SJCRH30 (cell line): ENCODE measurements around the gene UNC80. TPM values are rescaled to one million over a fixed set of nuclear protein-coding genes. Genes with fewer than 3 reads are reported as not detected.

Experiments used
- DNase-seq, 2 experiments: peaks; one replicate each; pipeline ENCODE4 v3.0.0-alpha.2; 2015 to 2020
- H3K27ac ChIP-seq: fragments of 250-450 bp; sonication (Bioruptor Pico); 2 replicates; pipeline ENCODE4 v1.5.1; 2020; ENCODE audit warnings: mild to moderate bottlenecking, moderate library complexity
- H3K27me3 ChIP-seq: fragments of 250-450 bp; sonication (Bioruptor Pico); 2 replicates; pipeline ENCODE4 v1.5.1; 2020; ENCODE audit warnings: mild to moderate bottlenecking, moderate library complexity
- H3K36me3 ChIP-seq: fragments of 250-450 bp; sonication (Bioruptor Pico); 2 replicates; pipeline ENCODE4 v1.5.1; 2020; ENCODE audit warnings: mild to moderate bottlenecking, moderate library complexity
- H3K4me1 ChIP-seq: fragments of 250-450 bp; sonication (Bioruptor Pico); 2 replicates; pipeline ENCODE4 v1.5.1; 2020; ENCODE audit warnings: mild to moderate bottlenecking, moderate library complexity
- H3K4me3 ChIP-seq: fragments of 250-450 bp; sonication (Bioruptor Pico); 2 replicates; pipeline ENCODE4 v1.5.1; 2020; ENCODE audit warnings: mild to moderate bottlenecking, moderate library complexity
- H3K9me3 ChIP-seq: fragments of 250-450 bp; sonication (Bioruptor Pico); replicated peaks from 2 replicates; pipeline ENCODE4 v1.5.1; 2020; ENCODE audit warnings: mild to moderate bottlenecking, moderate library complexity
- total RNA-seq: library from RNA; depleted of rRNA; stranded (reverse); fragments of >200 nt; shearing (Covaris generic); gene quantifications from 2 replicates; pipeline ENCODE4 v1.2.3, GENCODE V29; 2014

Gene UNC80
- total RNA-seq, 1 experiment from 2014 or later: 6.0 TPM

- H3K9me3 ChIP-seq: no peaks in the 10 kb centered on the region
- no peaks in the 10 kb centered on the region for H3K27me3 ChIP-seq
- H3K4me1 ChIP-seq: no peaks in the 10 kb centered on the region
- H3K27ac ChIP-seq: no peak overlapping the region
- no peaks in the 10 kb centered on the region for H3K36me3 ChIP-seq
- DNase-seq: no peak
- no peak overlapping the region for H3K4me3 ChIP-seq
These were observed 214.2 kb downstream of the UNC80 start for GRCh38 chr2:209985874-209986273.

GRCh38 chr2:209986415-209986814, 214.8 kb downstream of the UNC80 start:
- no peaks in the 10 kb centered on the region for H3K9me3 ChIP-seq
- no peaks in the 10 kb centered on the region for H3K4me1 ChIP-seq
- no peak overlapping the region for H3K27ac ChIP-seq
- no peak for DNase-seq
- H3K27me3 ChIP-seq: no peaks in the 10 kb centered on the region
- no peak overlapping the region for H3K4me3 ChIP-seq
- no peaks in the 10 kb centered on the region for H3K36me3 ChIP-seq

GRCh38 chr2:209988010-209988409, 216.4 kb downstream of the UNC80 start:
- H3K4me3 ChIP-seq: no peak overlapping the region
- no peaks in the 10 kb centered on the region for H3K9me3 ChIP-seq
- no peaks in the 10 kb centered on the region for H3K36me3 ChIP-seq
- H3K27me3 ChIP-seq: no peaks in the 10 kb centered on the region
- H3K4me1 ChIP-seq: no peaks in the 10 kb centered on the region
- H3K27ac ChIP-seq: no peak overlapping the region
- DNase-seq: no peak

GRCh38 chr2:209990838-209991237, 219.2 kb downstream of the UNC80 start:
- Histone ChIP-seq H3K9me3 (no peaks in the 10 kb centered on the region), H3K4me3 (no peak overlapping the region), H3K4me1 (no peaks in the 10 kb centered on the region), H3K27me3 (no peaks in the 10 kb centered on the region), H3K36me3 (no peaks in the 10 kb centered on the region), H3K27ac (no peak overlapping the region)
- DNase-seq: no peak

GRCh38 chr2:209993968-209994367, 222.3 kb downstream of the UNC80 start:
- no peaks in the 10 kb centered on the region for H3K4me1 ChIP-seq
- no peak for DNase-seq
- no peaks in the 10 kb centered on the region for H3K9me3 ChIP-seq
- no peak overlapping the region for H3K27ac ChIP-seq
- no peaks in the 10 kb centered on the region for H3K36me3 ChIP-seq
- no peaks in the 10 kb centered on the region for H3K27me3 ChIP-seq
- H3K4me3 ChIP-seq: no peak overlapping the region

- no peak overlapping the region for H3K4me3 ChIP-seq
- no peaks in the 10 kb centered on the region for H3K9me3 ChIP-seq
- H3K27ac ChIP-seq: no peak overlapping the region
- H3K36me3 ChIP-seq: no peaks in the 10 kb centered on the region
- H3K4me1 ChIP-seq: peaks cover 2% of the 10 kb centered on the region; the same call in 1 of the 2 replicates
- H3K27me3 ChIP-seq: no peaks in the 10 kb centered on the region
- DNase-seq: no peak
These were observed 227.0 kb downstream of the UNC80 start for GRCh38 chr2:209998596-209998995.

- peaks cover 6% of the 10 kb centered on the region for H3K4me1 ChIP-seq
- H3K9me3 ChIP-seq: no peaks in the 10 kb centered on the region
- DNase-seq: no peak
- H3K27ac ChIP-seq: no peak overlapping the region
- no peaks in the 10 kb centered on the region for H3K27me3 ChIP-seq
- H3K4me3 ChIP-seq: no peak overlapping the region
- no peaks in the 10 kb centered on the region for H3K36me3 ChIP-seq
These were observed 229.1 kb downstream of the UNC80 start for GRCh38 chr2:210000464-210001324.

GRCh38 chr2:210002158-210003157, 230.8 kb downstream of the UNC80 start, which contains the start of gene RPE:
TSS of gene RPE (plus strand) at chr2:210002638. CDS start at chr2:210002662, 24 bp downstream.
- peak within 1 kb of the TSS; percentile 68 for H3K27ac ChIP-seq
- no peaks in the 10 kb centered on the region for H3K27me3 ChIP-seq
- H3K4me3 ChIP-seq: peak within 1 kb of the TSS; percentile 89
- no peaks in the 10 kb centered on the region for H3K9me3 ChIP-seq
- H3K36me3 ChIP-seq: no peaks in the 10 kb centered on the region; the same call in none of the 2 replicates
- H3K4me1 ChIP-seq: peaks cover 6% of the 10 kb centered on the region
- peak; percentile 96 to 98 for DNase-seq

GRCh38 chr2:210003359-210003758, 231.7 kb downstream of the UNC80 start:
- peaks cover 6% of the 10 kb centered on the region for H3K4me1 ChIP-seq
- H3K27me3 ChIP-seq: no peaks in the 10 kb centered on the region
- no peak overlapping the region for H3K27ac ChIP-seq
- peak overlapping the region; percentile 89 for H3K4me3 ChIP-seq
- H3K9me3 ChIP-seq: no peaks in the 10 kb centered on the region
- no peaks in the 10 kb centered on the region; the same call in none of the 2 replicates for H3K36me3 ChIP-seq
- no peak for DNase-seq

- Histone ChIP-seq H3K4me1 (peaks cover 6% of the 10 kb centered on the region), H3K36me3 (peaks cover 10% of the 10 kb centered on the region), H3K4me3 (no peak overlapping the region), H3K9me3 (no peaks in the 10 kb centered on the region), H3K27me3 (no peaks in the 10 kb centered on the region), H3K27ac (no peak overlapping the region)
- DNase-seq: no peak
These were observed 233.2 kb downstream of the UNC80 start for GRCh38 chr2:210004881-210005280.

- Histone ChIP-seq H3K9me3 (no peaks in the 10 kb centered on the region), H3K36me3 (peaks cover 30% of the 10 kb centered on the region), H3K27ac (no peak overlapping the region), H3K4me1 (peaks cover 6% of the 10 kb centered on the region), H3K27me3 (no peaks in the 10 kb centered on the region), H3K4me3 (no peak overlapping the region)
- no peak for DNase-seq
These were observed 236.3 kb downstream of the UNC80 start for GRCh38 chr2:210007895-210008294.

- H3K9me3 ChIP-seq: no peaks in the 10 kb centered on the region
- H3K27me3 ChIP-seq: no peaks in the 10 kb centered on the region
- no peak overlapping the region for H3K27ac ChIP-seq
- DNase-seq: no peak
- peaks cover 42% of the 10 kb centered on the region for H3K36me3 ChIP-seq
- no peak overlapping the region for H3K4me3 ChIP-seq
- no peaks in the 10 kb centered on the region for H3K4me1 ChIP-seq
These were observed 237.5 kb downstream of the UNC80 start for GRCh38 chr2:210009126-210009525.

GRCh38 chr2:210009896-210010295, 238.3 kb downstream of the UNC80 start:
- DNase-seq: no peak

GRCh38 chr2:210020138-210020537, 248.5 kb downstream of the UNC80 start:
- Histone ChIP-seq H3K36me3 (peaks cover 88% of the 10 kb centered on the region), H3K4me3 (no peak overlapping the region), H3K27ac (no peak overlapping the region), H3K4me1 (no peaks in the 10 kb centered on the region), H3K9me3 (no peaks in the 10 kb centered on the region), H3K27me3 (no peaks in the 10 kb centered on the region)
- DNase-seq: no peak

More at GRCh38 chr2:210009896-210010295, 238.3 kb downstream of the UNC80 start:
- no peaks in the 10 kb centered on the region for H3K4me1 ChIP-seq
- H3K9me3 ChIP-seq: no peaks in the 10 kb centered on the region
- H3K4me3 ChIP-seq: no peak overlapping the region
- H3K27ac ChIP-seq: no peak overlapping the region
- H3K36me3 ChIP-seq: peaks cover 50% of the 10 kb centered on the region
- H3K27me3 ChIP-seq: no peaks in the 10 kb centered on the region

- no peaks in the 10 kb centered on the region for H3K27me3 ChIP-seq
- peaks cover 78% of the 10 kb centered on the region for H3K36me3 ChIP-seq
- H3K27ac ChIP-seq: no peak overlapping the region
- H3K9me3 ChIP-seq: no peaks in the 10 kb centered on the region
- H3K4me3 ChIP-seq: no peak overlapping the region
- H3K4me1 ChIP-seq: no peaks in the 10 kb centered on the region
- DNase-seq: no peak
These were observed 251.2 kb downstream of the UNC80 start for GRCh38 chr2:210022824-210023223.
